Measurements from ENCODE around the gene SNRPA1. TPM values are rescaled to one million over a fixed set of nuclear protein-coding genes. Genes with fewer than 3 reads are reported as not detected.

The SNRPA1 gene
- total and polyA plus RNA-seq, 9 of the 15 experiments (the other 6 are each of a cell fraction or from before 2014, with no cell fraction given) = 62.7 to 245 (median 189) TPM

GRCh38 chr15:101239724-101240136 is 55.3 kb downstream of the SNRPA1 start:
- in situ Hi-C loops (cut with MboI) = no loop called here
- Histone ChIP-seq H2AFZ (ENCODE audit: low read depth, low read length) (no peak overlapping the region; the same call in 1 of the 2 replicates), H3K27ac (ENCODE audit: extremely low read depth, low read depth, low read length) (no peak overlapping the region), H3K79me2 (ENCODE audit: control insufficient read depth, insufficient read depth, low read length) (peaks cover 61% of the 10 kb centered on the region), H3K4me3 (no peak overlapping the region), H3K9ac (ENCODE audit: insufficient read depth in 1 of 2, low read depth in 2 of 2, low read length in 2 of 2) (no peak overlapping the region), H3K27me3 (ENCODE audit: control insufficient read depth in 2 of 2, insufficient read depth in 2 of 2, low read length in 2 of 2) (no peaks in the 10 kb centered on the region), H3K9me1 (ENCODE audit: control insufficient read depth, insufficient read depth, low read length) (no peaks in the 10 kb centered on the region), H3K4me1 (replicated peaks in 1 of 2; ENCODE audit: control insufficient read depth in 2 of 2, insufficient read depth in 2 of 2, low read length in 2 of 2) (no peaks in the 10 kb centered on the region; a peak in 1 of 5 replicates), H3K4me2 (ENCODE audit: insufficient read depth, low read length) (no peak overlapping the region), H3K36me3 (ENCODE audit: control insufficient read depth, insufficient read depth, low read length) (peaks cover 17% of the 10 kb centered on the region; the same call in 1 of the 3 replicates), H3K9me3 (replicated peaks; ENCODE audit: control insufficient read depth, insufficient read depth, low read depth, low read length) (no peaks in the 10 kb centered on the region), H4K20me1 (replicated peaks; ENCODE audit: control insufficient read depth, insufficient read depth, low read length) (peaks cover 7% of the 10 kb centered on the region)
- ChIA-PET CTCF (ENCODE audit: low intra/inter-chr PET ratio) (no interaction called here), POLR2A (interaction anchor here (1.1 to 2.1 kb wide), 4 partner anchors 8 to 21 kb away, joined by 3 to 9 read pairs (median 6); no protein-coding TSS in a partner anchor)
- WGBS (ENCODE audit: insufficient coverage, low coverage, missing lambda C conversion rate) = 67% methylated on average over 6 of the region's 6 CpGs
- no peak for ATAC-seq
- no TSS peak for BruUV-seq (replicated peaks)
- intact Hi-C loops (cut with micrococcal nuclease) = no loop called here
- TF ChIP-seq OTX1 (CRISPR knock-in tag; IDR thresholded peaks at IDR 0.05) (no peak), CBX2 (IDR thresholded peaks at IDR 0.05; ENCODE audit: insufficient read depth, low read length, poor library complexity, severe bottlenecking) (no peak), DACH1 (IDR thresholded peaks at IDR 0.05; ENCODE audit: partially characterized antibody) (no peak), ZNF740 (CRISPR knock-in tag; IDR thresholded peaks at IDR 0.05) (no peak), ZNF740 (tag; IDR thresholded peaks at IDR 0.05) (no peak), NR3C1 (CRISPR knock-in tag; IDR thresholded peaks at IDR 0.05) (no peak), ZNF398 (CRISPR knock-in tag; IDR thresholded peaks at IDR 0.05) (no peak), BRD9 (IDR thresholded peaks at IDR 0.05; ENCODE audit: low read depth, partially characterized antibody) (no peak), NFIX (CRISPR knock-in tag; IDR thresholded peaks at IDR 0.05; ENCODE audit: low read depth) (no peak)
- no peak for DNase-seq (ENCODE audit: extremely low read depth in 1 of 4, low spot score in 3 of 4)
- FAIRE-seq = peak; percentile 37

Measured in K562 (cell line).